ENCODE data around the gene MVD. TPM values are rescaled to one million over a fixed set of nuclear protein-coding genes. Genes with fewer than 3 reads are reported as not detected.

MVD gene
- total and polyA plus RNA-seq, 2 experiments from 2014 or later: 95.3 to 149 TPM

DNA sequence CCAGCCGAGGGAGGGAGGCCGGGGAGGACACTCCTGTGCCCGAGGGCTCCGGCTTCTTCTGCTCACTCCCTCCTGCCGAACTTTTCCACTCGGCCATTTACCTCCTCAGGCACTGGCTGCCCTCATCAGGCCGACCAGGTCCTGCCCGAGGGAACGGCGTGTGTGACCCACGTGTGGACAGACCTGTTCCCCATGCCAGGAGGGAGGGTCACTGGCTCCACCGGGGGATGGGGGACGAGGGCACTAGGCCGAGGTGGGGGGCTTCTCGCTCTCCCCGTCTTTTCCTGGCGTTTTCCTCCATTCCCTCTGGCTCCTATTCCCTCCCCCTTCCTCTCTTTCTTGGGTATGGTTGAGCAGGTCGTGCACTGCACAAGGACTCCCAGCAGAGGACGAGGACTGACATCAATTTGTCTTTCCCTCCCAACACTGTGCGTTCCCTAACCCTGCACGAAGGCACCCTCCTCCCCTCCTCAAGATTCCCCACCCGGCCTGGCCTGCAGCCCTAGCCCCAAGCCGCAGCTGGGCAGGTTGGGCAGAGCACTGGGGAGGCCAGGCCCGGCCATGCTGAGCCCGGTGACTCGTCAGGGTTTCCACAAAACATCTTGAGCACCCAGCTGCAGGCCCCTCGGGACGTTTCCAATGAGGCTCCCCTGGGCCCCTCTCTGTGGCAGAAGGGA is 27.8 kb downstream of the MVD start (continued):
- TF ChIP-seq POLR2AphosphoS5 (IDR thresholded peaks at IDR 0.05; ENCODE audit: low read depth) (no peak), ZNF331 (CRISPR knock-in tag; IDR thresholded peaks at IDR 0.05; ENCODE audit: low read depth) (no peak)

DNA sequence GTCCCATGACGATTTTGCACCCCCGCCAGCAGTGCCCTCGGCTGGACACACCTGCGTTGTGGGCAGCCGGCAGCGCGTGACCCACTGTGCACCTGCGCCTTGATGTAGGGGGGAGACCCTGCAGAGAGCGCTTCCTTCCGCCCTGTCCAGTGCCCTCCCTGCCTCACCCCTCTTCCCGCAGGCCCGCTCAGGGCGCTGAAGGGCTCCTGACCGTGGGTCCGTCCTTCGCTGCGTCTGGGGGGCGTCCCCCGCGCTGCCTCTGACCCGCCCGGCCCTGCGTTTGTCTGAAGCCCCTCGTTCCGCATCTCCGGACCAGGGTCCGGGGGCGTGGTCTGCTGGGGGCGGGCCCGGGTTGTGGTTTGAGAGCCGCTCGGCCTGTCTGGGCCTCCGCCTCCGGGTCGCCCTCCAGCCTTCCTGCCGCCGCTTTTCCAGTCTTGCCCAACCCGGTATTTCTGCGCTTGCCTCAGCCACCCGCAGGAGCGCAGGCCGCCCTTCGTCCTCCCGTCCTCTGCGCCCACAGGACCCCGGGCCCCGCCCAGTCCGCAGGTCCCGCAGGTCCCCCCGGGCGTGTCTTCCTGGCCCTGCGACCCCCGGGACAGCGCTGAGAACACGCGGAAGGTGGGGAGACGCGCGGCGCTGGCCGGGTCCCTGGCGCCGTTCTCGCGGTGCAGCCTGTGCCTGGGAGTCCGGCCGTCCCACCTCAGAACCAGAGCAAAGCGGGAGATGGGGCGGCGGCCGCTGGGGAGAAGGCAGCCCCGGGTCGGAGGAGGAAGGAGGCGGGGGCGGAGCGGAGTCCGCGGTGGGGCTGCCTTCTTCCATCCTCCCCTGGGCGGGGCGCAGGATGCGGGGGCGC is 28.5 kb downstream of the MVD start:
- H3K9me2 ChIP-seq (ENCODE audit: insufficient read depth): no peaks in the 10 kb centered on the region
- H3K9me3 Mint-ChIP-seq: no peaks in the 10 kb centered on the region
- peaks cover 19% of the 10 kb centered on the region; the same call in 2 of the 3 replicates for H3K36me3 Mint-ChIP-seq (ENCODE audit: low read depth)
- H3F3A ChIP-seq (replicated peaks; ENCODE audit: low read depth): 0 out of 2 replicates have a peak, but pooled peaks cover 19% of the 10 kb centered on the region
- H3K4me2 ChIP-seq: peak overlapping the region; percentile 91
- H2AFZ ChIP-seq: peak overlapping the region; percentile 78
- H3K27me3 Mint-ChIP-seq (ENCODE audit: insufficient read depth, low read depth, poor library complexity): peaks cover 19% of the 10 kb centered on the region
- peak overlapping the region; percentile 89 for H3K4me3 ChIP-seq
- peaks cover 8% of the 10 kb centered on the region; the same call in 1 of the 2 replicates for H3K36me3 ChIP-seq (ENCODE audit: insufficient read depth)
- H4K20me1 ChIP-seq (replicated peaks; ENCODE audit: insufficient read depth): no peaks in the 10 kb centered on the region
- H3K27ac Mint-ChIP-seq: no peak overlapping the region
- DNase-seq (ENCODE audit: low spot score) (peak; percentile 90), ATAC-seq (peak; percentile 64)
- H3K27me3 ChIP-seq (ENCODE audit: insufficient read depth): no peaks in the 10 kb centered on the region; the same call in 1 of the 2 replicates
- no peaks in the 10 kb centered on the region for H3K79me2 ChIP-seq (replicated peaks; ENCODE audit: insufficient read depth)
- 0 out of 2 replicates have a peak overlapping the region, but pooled peaks have one; percentile 66 for H3K27ac ChIP-seq (ENCODE audit: low read depth)
- peaks cover 25% of the 10 kb centered on the region for H3K4me1 ChIP-seq (ENCODE audit: insufficient read depth)
- peaks cover 37% of the 10 kb centered on the region for H3K4me1 Mint-ChIP-seq
- peak overlapping the region; percentile 71 for H3K4me3 Mint-ChIP-seq
- TF ChIP-seq, protein P1, sequence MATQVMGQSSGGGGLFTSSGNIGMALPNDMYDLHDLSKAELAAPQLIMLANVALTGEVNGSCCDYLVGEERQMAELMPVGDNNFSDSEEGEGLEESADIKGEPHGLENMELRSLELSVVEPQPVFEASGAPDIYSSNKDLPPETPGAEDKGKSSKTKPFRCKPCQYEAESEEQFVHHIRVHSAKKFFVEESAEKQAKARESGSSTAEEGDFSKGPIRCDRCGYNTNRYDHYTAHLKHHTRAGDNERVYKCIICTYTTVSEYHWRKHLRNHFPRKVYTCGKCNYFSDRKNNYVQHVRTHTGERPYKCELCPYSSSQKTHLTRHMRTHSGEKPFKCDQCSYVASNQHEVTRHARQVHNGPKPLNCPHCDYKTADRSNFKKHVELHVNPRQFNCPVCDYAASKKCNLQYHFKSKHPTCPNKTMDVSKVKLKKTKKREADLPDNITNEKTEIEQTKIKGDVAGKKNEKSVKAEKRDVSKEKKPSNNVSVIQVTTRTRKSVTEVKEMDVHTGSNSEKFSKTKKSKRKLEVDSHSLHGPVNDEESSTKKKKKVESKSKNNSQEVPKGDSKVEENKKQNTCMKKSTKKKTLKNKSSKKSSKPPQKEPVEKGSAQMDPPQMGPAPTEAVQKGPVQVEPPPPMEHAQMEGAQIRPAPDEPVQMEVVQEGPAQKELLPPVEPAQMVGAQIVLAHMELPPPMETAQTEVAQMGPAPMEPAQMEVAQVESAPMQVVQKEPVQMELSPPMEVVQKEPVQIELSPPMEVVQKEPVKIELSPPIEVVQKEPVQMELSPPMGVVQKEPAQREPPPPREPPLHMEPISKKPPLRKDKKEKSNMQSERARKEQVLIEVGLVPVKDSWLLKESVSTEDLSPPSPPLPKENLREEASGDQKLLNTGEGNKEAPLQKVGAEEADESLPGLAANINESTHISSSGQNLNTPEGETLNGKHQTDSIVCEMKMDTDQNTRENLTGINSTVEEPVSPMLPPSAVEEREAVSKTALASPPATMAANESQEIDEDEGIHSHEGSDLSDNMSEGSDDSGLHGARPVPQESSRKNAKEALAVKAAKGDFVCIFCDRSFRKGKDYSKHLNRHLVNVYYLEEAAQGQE (IDR thresholded peaks at IDR 0.05; ENCODE audit: unreplicated experiment): no peak
- TF ChIP-seq POLR2AphosphoS5 (IDR thresholded peaks at IDR 0.05; ENCODE audit: low read depth): no peak; the same call in 1 of the 2 replicates
- TF ChIP-seq, protein P2, sequence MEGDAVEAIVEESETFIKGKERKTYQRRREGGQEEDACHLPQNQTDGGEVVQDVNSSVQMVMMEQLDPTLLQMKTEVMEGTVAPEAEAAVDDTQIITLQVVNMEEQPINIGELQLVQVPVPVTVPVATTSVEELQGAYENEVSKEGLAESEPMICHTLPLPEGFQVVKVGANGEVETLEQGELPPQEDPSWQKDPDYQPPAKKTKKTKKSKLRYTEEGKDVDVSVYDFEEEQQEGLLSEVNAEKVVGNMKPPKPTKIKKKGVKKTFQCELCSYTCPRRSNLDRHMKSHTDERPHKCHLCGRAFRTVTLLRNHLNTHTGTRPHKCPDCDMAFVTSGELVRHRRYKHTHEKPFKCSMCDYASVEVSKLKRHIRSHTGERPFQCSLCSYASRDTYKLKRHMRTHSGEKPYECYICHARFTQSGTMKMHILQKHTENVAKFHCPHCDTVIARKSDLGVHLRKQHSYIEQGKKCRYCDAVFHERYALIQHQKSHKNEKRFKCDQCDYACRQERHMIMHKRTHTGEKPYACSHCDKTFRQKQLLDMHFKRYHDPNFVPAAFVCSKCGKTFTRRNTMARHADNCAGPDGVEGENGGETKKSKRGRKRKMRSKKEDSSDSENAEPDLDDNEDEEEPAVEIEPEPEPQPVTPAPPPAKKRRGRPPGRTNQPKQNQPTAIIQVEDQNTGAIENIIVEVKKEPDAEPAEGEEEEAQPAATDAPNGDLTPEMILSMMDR (conservative IDR thresholded peaks at IDR 0.05; ENCODE audit: low read depth in 2 of 2): no peak
- TF ChIP-seq NANOG (IDR thresholded peaks at IDR 0.05; ENCODE audit: borderline replicate concordance): no peak
- TF ChIP-seq, protein P3, sequence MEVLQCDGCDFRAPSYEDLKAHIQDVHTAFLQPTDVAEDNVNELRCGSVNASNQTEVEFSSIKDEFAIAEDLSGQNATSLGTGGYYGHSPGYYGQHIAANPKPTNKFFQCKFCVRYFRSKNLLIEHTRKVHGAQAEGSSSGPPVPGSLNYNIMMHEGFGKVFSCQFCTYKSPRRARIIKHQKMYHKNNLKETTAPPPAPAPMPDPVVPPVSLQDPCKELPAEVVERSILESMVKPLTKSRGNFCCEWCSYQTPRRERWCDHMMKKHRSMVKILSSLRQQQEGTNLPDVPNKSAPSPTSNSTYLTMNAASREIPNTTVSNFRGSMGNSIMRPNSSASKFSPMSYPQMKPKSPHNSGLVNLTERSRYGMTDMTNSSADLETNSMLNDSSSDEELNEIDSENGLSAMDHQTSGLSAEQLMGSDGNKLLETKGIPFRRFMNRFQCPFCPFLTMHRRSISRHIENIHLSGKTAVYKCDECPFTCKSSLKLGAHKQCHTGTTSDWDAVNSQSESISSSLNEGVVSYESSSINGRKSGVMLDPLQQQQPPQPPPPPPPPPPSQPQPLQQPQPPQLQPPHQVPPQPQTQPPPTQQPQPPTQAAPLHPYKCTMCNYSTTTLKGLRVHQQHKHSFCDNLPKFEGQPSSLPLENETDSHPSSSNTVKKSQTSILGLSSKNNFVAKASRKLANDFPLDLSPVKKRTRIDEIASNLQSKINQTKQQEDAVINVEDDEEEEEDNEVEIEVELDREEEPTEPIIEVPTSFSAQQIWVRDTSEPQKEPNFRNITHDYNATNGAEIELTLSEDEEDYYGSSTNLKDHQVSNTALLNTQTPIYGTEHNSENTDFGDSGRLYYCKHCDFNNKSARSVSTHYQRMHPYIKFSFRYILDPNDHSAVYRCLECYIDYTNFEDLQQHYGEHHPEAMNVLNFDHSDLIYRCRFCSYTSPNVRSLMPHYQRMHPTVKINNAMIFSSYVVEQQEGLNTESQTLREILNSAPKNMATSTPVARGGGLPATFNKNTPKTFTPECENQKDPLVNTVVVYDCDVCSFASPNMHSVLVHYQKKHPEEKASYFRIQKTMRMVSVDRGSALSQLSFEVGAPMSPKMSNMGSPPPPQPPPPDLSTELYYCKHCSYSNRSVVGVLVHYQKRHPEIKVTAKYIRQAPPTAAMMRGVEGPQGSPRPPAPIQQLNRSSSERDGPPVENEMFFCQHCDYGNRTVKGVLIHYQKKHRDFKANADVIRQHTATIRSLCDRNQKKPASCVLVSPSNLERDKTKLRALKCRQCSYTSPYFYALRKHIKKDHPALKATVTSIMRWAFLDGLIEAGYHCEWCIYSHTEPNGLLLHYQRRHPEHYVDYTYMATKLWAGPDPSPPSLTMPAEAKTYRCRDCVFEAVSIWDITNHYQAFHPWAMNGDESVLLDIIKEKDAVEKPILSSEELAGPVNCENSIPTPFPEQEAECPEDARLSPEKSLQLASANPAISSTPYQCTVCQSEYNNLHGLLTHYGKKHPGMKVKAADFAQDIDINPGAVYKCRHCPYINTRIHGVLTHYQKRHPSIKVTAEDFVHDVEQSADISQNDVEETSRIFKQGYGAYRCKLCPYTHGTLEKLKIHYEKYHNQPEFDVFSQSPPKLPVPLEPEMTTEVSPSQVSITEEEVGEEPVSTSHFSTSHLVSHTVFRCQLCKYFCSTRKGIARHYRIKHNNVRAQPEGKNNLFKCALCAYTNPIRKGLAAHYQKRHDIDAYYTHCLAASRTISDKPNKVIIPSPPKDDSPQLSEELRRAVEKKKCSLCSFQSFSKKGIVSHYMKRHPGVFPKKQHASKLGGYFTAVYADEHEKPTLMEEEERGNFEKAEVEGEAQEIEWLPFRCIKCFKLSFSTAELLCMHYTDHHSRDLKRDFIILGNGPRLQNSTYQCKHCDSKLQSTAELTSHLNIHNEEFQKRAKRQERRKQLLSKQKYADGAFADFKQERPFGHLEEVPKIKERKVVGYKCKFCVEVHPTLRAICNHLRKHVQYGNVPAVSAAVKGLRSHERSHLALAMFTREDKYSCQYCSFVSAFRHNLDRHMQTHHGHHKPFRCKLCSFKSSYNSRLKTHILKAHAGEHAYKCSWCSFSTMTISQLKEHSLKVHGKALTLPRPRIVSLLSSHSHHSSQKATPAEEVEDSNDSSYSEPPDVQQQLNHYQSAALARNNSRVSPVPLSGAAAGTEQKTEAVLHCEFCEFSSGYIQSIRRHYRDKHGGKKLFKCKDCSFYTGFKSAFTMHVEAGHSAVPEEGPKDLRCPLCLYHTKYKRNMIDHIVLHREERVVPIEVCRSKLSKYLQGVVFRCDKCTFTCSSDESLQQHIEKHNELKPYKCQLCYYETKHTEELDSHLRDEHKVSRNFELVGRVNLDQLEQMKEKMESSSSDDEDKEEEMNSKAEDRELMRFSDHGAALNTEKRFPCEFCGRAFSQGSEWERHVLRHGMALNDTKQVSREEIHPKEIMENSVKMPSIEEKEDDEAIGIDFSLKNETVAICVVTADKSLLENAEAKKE (CRISPR knock-in tag; IDR thresholded peaks at IDR 0.05): no peak
- no peak for TF ChIP-seq EZH2 (IDR thresholded peaks at IDR 0.05; ENCODE audit: low read depth, unreplicated experiment)
- no peak for TF ChIP-seq JUNB (IDR thresholded peaks at IDR 0.05; ENCODE audit: unreplicated experiment)
- no peak for TF ChIP-seq ZNF331 (CRISPR knock-in tag; IDR thresholded peaks at IDR 0.05; ENCODE audit: low read depth)
- no peak for TF ChIP-seq ZNF114 (CRISPR knock-in tag; IDR thresholded peaks at IDR 0.05)
- TF ChIP-seq CREB1 (CRISPR knock-in tag; IDR thresholded peaks at IDR 0.05; ENCODE audit: low read depth): no peak
- TF ChIP-seq EZH2phosphoT487 (IDR thresholded peaks at IDR 0.05; ENCODE audit: unreplicated experiment): no peak

Data from GM23338 (cell line).